Stimulated activated CD8-positive, alpha-beta memory T cell treated with anti-CD3 and anti-CD28 coated beads, Interleukin-7, amount 100 ng/mL, for 4 hours (primary cell): ENCODE results near the gene SLC38A8.
A peak's percentile ranks its signal among the peaks of the same experiment; 100 is the strongest.

ENCODE experiments used
- DNase-seq, 2 donors: peaks; one replicate each; pipeline ENCODE4 v3.0.0-alpha.2; 2020; ENCODE audit warnings: low read depth in 2 of 2

The SLC38A8 gene

GRCh38 chr16:84042308-84042878 lies at the start of gene SLC38A8:
TSS of gene SLC38A8 (minus strand) at chr16:84042795. CDS start at chr16:84042157, 638 bp downstream.
- DNase-seq, result no peak

- no peak for DNase-seq
Observed at GRCh38 chr16:84091460-84091859, 48.9 kb upstream of the SLC38A8 start.

- no peak for DNase-seq
Observed at GRCh38 chr16:84090211-84090610, 47.6 kb upstream of the SLC38A8 start.

GRCh38 chr16:84088695-84089395 lies 46.2 kb upstream of the SLC38A8 start:
- peak; percentile 3 to 8 for DNase-seq

GRCh38 chr16:84087466-84088151 lies 45.0 kb upstream of the SLC38A8 start:
- no peak for DNase-seq

- DNase-seq, result no peak
Observed at GRCh38 chr16:84087001-84087400, 44.4 kb upstream of the SLC38A8 start.

- DNase-seq, result no peak
Observed at GRCh38 chr16:84086341-84086740, 43.7 kb upstream of the SLC38A8 start.

- DNase-seq, result no peak
Observed at GRCh38 chr16:84085773-84086172, 43.2 kb upstream of the SLC38A8 start.

- DNase-seq, result no peak
Observed at GRCh38 chr16:84085271-84085667, 42.7 kb upstream of the SLC38A8 start.

GRCh38 chr16:84084570-84085270 lies 42.1 kb upstream of the SLC38A8 start:
- DNase-seq, result peak; percentile 42 to 49

- DNase-seq, result no peak
Observed at GRCh38 chr16:84082835-84083569, 40.4 kb upstream of the SLC38A8 start.

- no peak for DNase-seq
Observed at GRCh38 chr16:84082110-84082509, 39.5 kb upstream of the SLC38A8 start.

GRCh38 chr16:84081446-84081989 lies 38.9 kb upstream of the SLC38A8 start:
- DNase-seq, result no peak

GRCh38 chr16:84080813-84081212 lies 38.2 kb upstream of the SLC38A8 start:
- no peak for DNase-seq

- DNase-seq, result no peak
Observed at GRCh38 chr16:84080378-84080777, 37.8 kb upstream of the SLC38A8 start.

GRCh38 chr16:84079664-84080063 lies 37.1 kb upstream of the SLC38A8 start:
- no peak for DNase-seq

- DNase-seq, result no peak
Observed at GRCh38 chr16:84075376-84075775, 32.8 kb upstream of the SLC38A8 start.

- no peak for DNase-seq
Observed at GRCh38 chr16:84074721-84075120, 32.1 kb upstream of the SLC38A8 start.

GRCh38 chr16:84072014-84072413 lies 29.4 kb upstream of the SLC38A8 start:
- DNase-seq, result no peak

- DNase-seq, result no peak
Observed at GRCh38 chr16:84071121-84071520, 28.5 kb upstream of the SLC38A8 start.

GRCh38 chr16:84069540-84069939 lies 26.9 kb upstream of the SLC38A8 start:
- no peak for DNase-seq
